K562 (cell line): Measurements from ENCODE around the gene CSAG2. TPM values are rescaled to one million over a fixed set of nuclear protein-coding genes. Genes with fewer than 3 reads are reported as not detected.
"Not testable (repeated sequence)": the region's sequence is repeated elsewhere in the genome, so short reads cannot be mapped to it uniquely, and the experiment has no call there.

Experiments used
- ATAC-seq: fragments of 200-7000 bp; cut with Tn5 transposase; 3 replicates; pipeline ENCODE4 v1.9.1; 2020; ENCODE audit warnings: moderate library complexity
- BruUV-seq: library from RNA; stranded (reverse); fragments of 400-500 nt; replicated peaks from 2 replicates; lab custom pipeline; 2021; lab: Mats Ljungman, UMichigan
- CTCF ChIA-PET: fragments of 300-600 bp; formaldehyde crosslinking; extraction: SDS; loops from one replicate; lab custom pipeline; 2021; ENCODE audit warnings: low intra/inter-chr PET ratio; lab: Yijun Ruan, JAX
- POLR2A ChIA-PET: fragments of 300-600, 350-650 bp; sonication (Branson Sonifier 250); formaldehyde crosslinking; extraction: SDS; loops from one replicate; lab custom pipeline; 2021; ENCODE audit warnings: antibody characterized with exemption, inconsistent platforms; lab: Yijun Ruan, JAX
- DNase-seq, 4 experiments: peaks; one replicate each; pipeline versions ENCODE4 v3.0.0 to v3.0.0-alpha.2; 2011 to 2018; ENCODE audit warnings: low spot score in 3 of 4, mixed read lengths in 3 of 4; ENCODE audit errors: extremely low read depth in 1 of 4
- FAIRE-seq: peaks from 2 replicates; lab custom pipeline; 2011; peaks lifted over from hg19 to GRCh38; lab: Jason Lieb, UNC
- H2AFZ ChIP-seq: 2 replicates; pipeline ENCODE4 v1.6.0; 2011; ENCODE audit warnings: low read depth, low read length, control low read depth, inconsistent platforms
- H3K27ac ChIP-seq: fragments of 200-600 bp; 3 replicates; pipeline ENCODE4 v1.8.0; 2011; ENCODE audit warnings: low read depth, mild to moderate bottlenecking, control low read depth, inconsistent platforms, low read length, moderate library complexity, mixed read lengths; ENCODE audit errors: extremely low read depth
- H3K27me3 ChIP-seq, 2 experiments: fragments of 300-600 bp in 1 of 2; 2 replicates in 1 of 2; 3 replicates in 1 of 2; pipeline versions ENCODE4 v1.6.0 to v1.8.0; 2011; ENCODE audit warnings: inconsistent platforms in 2 of 2, low read length in 2 of 2, mild to moderate bottlenecking in 1 of 2, mixed read lengths in 1 of 2, moderate library complexity in 1 of 2; ENCODE audit not compliant: control insufficient read depth in 2 of 2, insufficient read depth in 2 of 2
- H3K36me3 ChIP-seq: fragments of 300-600 bp; 3 replicates; pipeline ENCODE4 v1.8.0; 2011; ENCODE audit warnings: mild to moderate bottlenecking, low read length, inconsistent platforms; ENCODE audit not compliant: control insufficient read depth, insufficient read depth
- H3K4me1 ChIP-seq, 2 experiments: fragments of 200-600 bp in 1 of 2; replicated peaks in 1 of 2; 2 replicates in 1 of 2; 3 replicates in 1 of 2; pipeline versions ENCODE4 v1.5.1 to v1.8.0; 2011; ENCODE audit warnings: inconsistent platforms in 2 of 2, low read length in 2 of 2, mild to moderate bottlenecking in 1 of 2, mixed read lengths in 1 of 2, moderate library complexity in 1 of 2; ENCODE audit not compliant: control insufficient read depth in 2 of 2, insufficient read depth in 2 of 2
- H3K4me2 ChIP-seq: 2 replicates; pipeline ENCODE4 v1.6.1; 2011; ENCODE audit warnings: low read length, control low read depth, inconsistent platforms, mixed read lengths; ENCODE audit not compliant: insufficient read depth
- H3K4me3 ChIP-seq: fragments of 200-600 bp; sonication (generic), shearing (Covaris generic); 2 replicates; pipeline ENCODE4 v1.5.1; 2016; ENCODE audit warnings: control low read depth, inconsistent platforms
- H3K79me2 ChIP-seq: fragments of 200-600 bp; 3 replicates; pipeline ENCODE4 v1.8.0; 2011; ENCODE audit warnings: low read length, inconsistent platforms; ENCODE audit not compliant: control insufficient read depth, insufficient read depth
- H3K9ac ChIP-seq, 2 experiments: 2 replicates each; pipeline versions ENCODE4 v1.6.0 to v1.6.1; 2011; ENCODE audit warnings: low read depth in 2 of 2, low read length in 2 of 2, control low read depth in 1 of 2, inconsistent platforms in 1 of 2, mild to moderate bottlenecking in 1 of 2, mixed read lengths in 1 of 2; ENCODE audit not compliant: insufficient read depth in 1 of 2
- H3K9me1 ChIP-seq: one replicate; pipeline ENCODE4 v1.6.0; 2011; ENCODE audit warnings: inconsistent platforms, mild to moderate bottlenecking, low read length, moderate library complexity; ENCODE audit not compliant: control insufficient read depth, insufficient read depth
- H3K9me3 ChIP-seq: replicated peaks from 2 replicates; pipeline ENCODE4 v1.5.1; 2011; ENCODE audit warnings: low read depth, low read length, inconsistent platforms; ENCODE audit not compliant: control insufficient read depth, insufficient read depth
- H4K20me1 ChIP-seq: replicated peaks from 2 replicates; pipeline ENCODE4 v1.6.1; 2011; ENCODE audit warnings: low read length, inconsistent platforms, mixed read lengths; ENCODE audit not compliant: control insufficient read depth, insufficient read depth
- RBM25 ChIP-seq: fragments of 200-400 bp; formaldehyde crosslinking; IDR thresholded peaks from 2 replicates; pipeline ENCODE4 v1.6.1; 2018; ENCODE audit warnings: low read length, low read depth, moderate library complexity; ENCODE audit not compliant: severe bottlenecking
- ZHX1 ChIP-seq: fragments of 150-350 bp; conservative IDR thresholded peaks from 2 replicates; pipeline ENCODE4 v1.6.1; 2014; ENCODE audit warnings: low read length
- WGBS: fragments of 100-300 bp; shearing (Covaris generic); methylation state at CpG from one replicate; pipeline ENCODE4 v1.1.6; 2016; ENCODE audit warnings: low coverage, mixed read lengths; ENCODE audit not compliant: insufficient coverage; ENCODE audit errors: missing lambda C conversion rate; 5-methylcytosine and 5-hydroxymethylcytosine counted together
- in situ Hi-C: fragments of 300-500 bp; cut with MboI; formaldehyde crosslinking; loops from 4 replicates; pipeline ENCODE4 v1.15.0; 2018; ENCODE audit warnings: inconsistent platforms, mixed read lengths
- intact Hi-C: fragments of 100-400 bp; cut with micrococcal nuclease; formaldehyde crosslinking; loops from 2 replicates; pipeline ENCODE4 v1.14.2; 2022
- polyA plus RNA-seq, 8 experiments: library from polyadenylated mRNA; depleted of rRNA in 4 of 8; stranded (reverse) in 5 of 8; unstranded in 3 of 8; fragments of >200 nt; fragmentation: Nextera tagmentation in 2 of 8; fragmentation: Illumina TruSeq in 1 of 8; extraction: Ambion mirVana in 2 of 8; extraction: Trizol in 1 of 8; gene quantifications; 2 replicates each; pipeline versions ENCODE4 v1.2.1 to v1.2.3, GENCODE V29; 2011 to 2014; ENCODE audit warnings: inconsistent platforms in 1 of 8, missing spikeins in 1 of 8
- total RNA-seq, 7 experiments: library from RNA; depleted of rRNA in 6 of 7; stranded (reverse); fragments of >200 nt in 6 of 7; fragmentation: Illumina TruSeq in 2 of 7; extraction: Trizol in 2 of 7; gene quantifications; 2 replicates each; pipeline versions ENCODE4 v1.2.1 to v1.2.3, GENCODE V29; 2011 to 2021; ENCODE audit warnings: low replicate concordance in 1 of 7

Gene CSAG2
- total and polyA plus RNA-seq, 9 of the 15 experiments (the other 6 are each of a cell fraction or from before 2014, with no cell fraction given), result 0.18 to 0.38 (median 0.27) TPM; not detected in 5

GRCh38 chrX:152738560-152738959 lies 29.5 kb upstream of the CSAG2 start:
- WGBS, result 80% methylated on average over 5 of the region's 5 CpGs
- no TSS peak for BruUV-seq
- Histone ChIP-seq H3K27me3 (no peaks in the 10 kb centered on the region), H3K79me2 (peaks cover 25% of the 10 kb centered on the region), H3K9me3 (no peaks in the 10 kb centered on the region), H3K36me3 (peaks cover 30% of the 10 kb centered on the region), H3K9me1 (no peaks in the 10 kb centered on the region), H3K4me3 (no peak overlapping the region), H2AFZ (no peak overlapping the region), H3K9ac (no peak overlapping the region), H3K4me1 (peaks cover 0 to 5% of the 10 kb centered on the region in 2 experiments; a peak in 2 of 5 replicates), H4K20me1 (no peaks in the 10 kb centered on the region), H3K4me2 (no peak overlapping the region), H3K27ac (no peak overlapping the region)
- in situ Hi-C loops, result no loop called here
- DNase-seq (no peak), ATAC-seq (no peak), FAIRE-seq (no peak)
- CTCF ChIA-PET, result no interaction called here
- intact Hi-C loops, result no loop called here
- POLR2A ChIA-PET, result interaction anchor here (1.5 kb wide), 1 partner anchor 11 kb away, joined by 4 read pairs; no protein-coding TSS in a partner anchor
- TF ChIP-seq ZHX1 (no peak), RBM25 (peak; percentile 60)

GRCh38 chrX:152736528-152736927 lies 27.5 kb upstream of the CSAG2 start:
- in situ Hi-C loops, H3K27ac ChIP-seq, BruUV-seq, H3K9ac ChIP-seq, POLR2A ChIA-PET, H3K4me3 ChIP-seq, H3K4me2 ChIP-seq, H4K20me1 ChIP-seq, H2AFZ ChIP-seq, FAIRE-seq, DNase-seq, H3K9me1 ChIP-seq, H3K9me3 ChIP-seq, CTCF ChIA-PET, intact Hi-C loops, H3K27me3 ChIP-seq, ATAC-seq, H3K4me1 ChIP-seq: not testable (repeated sequence)
- 90% methylated on average over 11 of the region's 12 CpGs for WGBS
- Histone ChIP-seq H3K36me3 (peaks cover 30% of the 10 kb centered on the region), H3K79me2 (peaks cover 42% of the 10 kb centered on the region)
